HUES6 (cell line): Measurements from ENCODE around the gene FAM240A.

Experiments
- H3K27ac ChIP-seq: 2 replicates; pipeline ENCODE4 v1.7.0; 2013; ENCODE audit warnings: low read depth, mild to moderate bottlenecking, low read length, inconsistent platforms
- H3K27me3 ChIP-seq: 2 replicates; pipeline ENCODE4 v1.6.1; 2013; ENCODE audit warnings: low read length; ENCODE audit not compliant: control insufficient read depth, insufficient read depth
- H3K36me3 ChIP-seq: 2 replicates; pipeline ENCODE4 v1.6.1; 2013; ENCODE audit warnings: low read length; ENCODE audit not compliant: control insufficient read depth, insufficient read depth
- H3K4me1 ChIP-seq: 2 replicates; pipeline ENCODE4 v1.6.1; 2013; ENCODE audit warnings: low read length; ENCODE audit not compliant: control insufficient read depth, insufficient read depth
- H3K4me3 ChIP-seq: 2 replicates; pipeline ENCODE4 v1.5.1; 2013; ENCODE audit warnings: low read depth, low read length
- H3K9ac ChIP-seq: one replicate; pipeline ENCODE4 v1.6.1; 2013; ENCODE audit warnings: mild to moderate bottlenecking, low read length
- H3K9me3 ChIP-seq: 2 replicates; pipeline ENCODE4 v1.6.1; 2013; ENCODE audit warnings: low read depth, low read length; ENCODE audit not compliant: control insufficient read depth, insufficient read depth

The FAM240A gene

DNA sequence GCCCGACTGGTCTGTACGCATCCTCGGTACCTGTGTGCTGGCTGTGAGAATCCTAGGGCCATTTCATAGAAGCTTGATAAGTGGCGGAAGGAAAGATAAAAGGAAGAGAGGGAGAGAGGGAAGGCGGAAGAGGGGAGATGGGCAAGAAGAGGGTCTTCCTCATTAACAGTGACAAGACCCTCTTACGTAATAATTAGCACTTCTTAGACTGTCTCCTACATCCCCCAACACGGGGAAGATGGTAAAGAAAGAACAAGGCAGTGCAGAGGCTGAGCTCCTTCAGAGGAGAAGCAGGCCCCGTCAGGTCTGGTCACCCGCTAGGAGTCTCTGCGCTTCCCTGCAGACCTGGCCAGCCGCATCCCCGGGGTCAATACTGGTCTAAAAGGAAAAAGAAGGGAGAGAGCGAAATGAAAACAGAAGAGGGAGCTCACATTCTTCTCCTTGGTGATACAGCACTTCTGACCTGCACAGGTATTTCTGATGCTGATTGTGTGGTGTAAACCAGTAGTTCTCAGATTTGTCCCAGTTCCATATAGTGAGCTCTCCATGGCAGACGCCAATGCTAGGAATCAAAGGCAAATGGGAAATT is 19.0 kb upstream of the FAM240A start:
- Histone ChIP-seq H3K36me3 (no peaks in the 10 kb centered on the region), H3K9ac (no peak overlapping the region), H3K4me3 (no peak overlapping the region), H3K4me1 (peaks cover 11% of the 10 kb centered on the region), H3K27ac (no peak overlapping the region), H3K9me3 (peaks cover 23% of the 10 kb centered on the region; the same call in 1 of the 2 replicates), H3K27me3 (no peaks in the 10 kb centered on the region)

DNA sequence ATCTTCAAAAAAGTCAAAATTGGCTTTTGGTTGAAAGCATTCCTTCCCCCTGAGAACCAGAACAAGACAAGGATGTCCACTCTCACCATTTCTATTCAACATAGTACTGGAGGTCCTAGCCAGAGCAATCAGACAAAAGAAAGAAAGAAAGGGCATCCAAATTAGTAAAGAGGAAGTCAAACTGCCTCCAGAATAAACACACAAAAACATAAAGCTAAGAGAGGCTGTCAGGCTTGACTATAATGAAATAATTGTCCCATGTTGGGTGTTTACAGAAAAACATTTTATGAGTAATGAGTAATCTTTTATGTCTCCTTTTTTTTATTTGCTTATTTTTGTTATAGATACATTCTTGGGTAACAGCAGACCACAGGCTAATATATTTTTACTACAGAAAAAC is 18.3 kb upstream of the FAM240A start:
- Histone ChIP-seq H3K27ac (no peak overlapping the region), H3K4me1 (peaks cover 17% of the 10 kb centered on the region), H3K36me3 (no peaks in the 10 kb centered on the region), H3K4me3 (no peak overlapping the region), H3K9me3 (peaks cover 20% of the 10 kb centered on the region; the same call in 1 of the 2 replicates), H3K27me3 (no peaks in the 10 kb centered on the region), H3K9ac (no peak overlapping the region)

DNA sequence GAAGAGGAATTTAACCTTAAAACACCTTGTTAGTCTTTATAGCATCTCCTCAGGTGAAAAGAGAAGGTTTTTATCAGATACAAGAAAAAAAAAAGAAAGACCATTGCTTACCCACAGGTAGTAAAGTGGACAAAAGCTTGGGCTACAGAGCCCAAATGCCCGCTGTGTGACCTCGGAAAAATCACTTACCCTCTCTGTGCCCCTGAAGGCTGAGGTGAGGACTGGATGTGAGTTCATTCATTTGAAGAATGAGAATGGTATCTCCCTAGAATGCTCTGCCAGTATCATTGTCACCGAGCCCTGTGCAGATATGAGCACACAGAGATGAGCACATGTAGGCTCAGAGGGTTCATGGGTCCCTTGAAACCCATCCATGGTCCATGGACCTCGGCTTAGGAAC is 17.6 kb upstream of the FAM240A start:
- H3K27ac ChIP-seq = no peak overlapping the region
- no peaks in the 10 kb centered on the region for H3K36me3 ChIP-seq
- H3K4me1 ChIP-seq = peaks cover 25% of the 10 kb centered on the region
- no peak overlapping the region for H3K4me3 ChIP-seq
- peaks cover 20% of the 10 kb centered on the region; the same call in 1 of the 2 replicates for H3K9me3 ChIP-seq
- H3K27me3 ChIP-seq = no peaks in the 10 kb centered on the region
- no peak overlapping the region for H3K9ac ChIP-seq

DNA sequence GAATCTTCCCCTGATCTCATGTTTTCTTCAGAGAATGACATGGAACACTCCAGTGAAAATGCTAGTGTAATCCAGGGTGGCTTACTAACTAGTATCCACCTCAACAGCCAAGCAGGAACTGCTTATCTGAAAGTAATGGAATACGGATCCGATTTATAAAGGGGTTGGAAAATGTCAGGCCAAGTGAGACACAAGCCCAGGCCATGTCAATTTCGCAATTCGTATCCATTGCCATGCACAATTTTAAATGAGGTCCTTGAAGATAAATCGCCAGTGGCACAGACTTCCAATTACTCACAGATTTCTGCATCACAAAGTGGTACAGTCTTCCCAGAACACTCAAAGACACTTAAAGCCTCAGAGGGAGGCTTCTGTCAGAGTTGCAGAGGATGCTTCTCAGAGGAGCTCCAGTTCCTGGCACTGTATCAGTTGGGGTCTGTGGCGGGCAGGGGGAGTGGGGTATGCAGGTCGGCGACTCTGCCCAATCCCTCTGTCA is 16.5 kb upstream of the FAM240A start:
- Histone ChIP-seq H3K9ac (no peak overlapping the region), H3K4me3 (no peak overlapping the region), H3K36me3 (no peaks in the 10 kb centered on the region), H3K27ac (no peak overlapping the region), H3K9me3 (peaks cover 13% of the 10 kb centered on the region; the same call in 1 of the 2 replicates), H3K27me3 (no peaks in the 10 kb centered on the region), H3K4me1 (peaks cover 31% of the 10 kb centered on the region)

DNA sequence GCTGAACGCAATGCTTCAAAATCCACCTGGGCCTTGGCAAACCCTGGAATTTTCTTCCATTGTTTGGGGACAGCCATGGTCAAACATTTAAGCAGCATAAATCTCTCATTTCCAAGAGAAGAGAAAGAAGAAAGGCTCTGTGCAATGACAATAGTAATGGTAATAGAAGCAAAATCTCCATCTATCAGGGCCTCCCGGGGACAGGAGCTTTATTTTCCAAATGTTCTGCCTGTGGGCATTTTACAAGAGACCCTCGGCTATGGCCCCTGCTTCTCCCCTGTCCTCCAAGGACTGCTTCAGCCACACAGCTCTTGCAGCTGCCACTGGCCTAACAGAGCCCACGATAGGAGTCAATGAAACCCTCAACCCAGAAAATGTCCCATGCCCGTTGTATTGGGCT is 12.7 kb upstream of the FAM240A start:
- no peaks in the 10 kb centered on the region for H3K36me3 ChIP-seq
- peak overlapping the region; percentile 57 for H3K9ac ChIP-seq
- H3K9me3 ChIP-seq = no peaks in the 10 kb centered on the region
- H3K27ac ChIP-seq = peak overlapping the region; percentile 74
- peaks cover 45% of the 10 kb centered on the region for H3K4me1 ChIP-seq
- no peak overlapping the region for H3K4me3 ChIP-seq
- no peaks in the 10 kb centered on the region for H3K27me3 ChIP-seq

DNA sequence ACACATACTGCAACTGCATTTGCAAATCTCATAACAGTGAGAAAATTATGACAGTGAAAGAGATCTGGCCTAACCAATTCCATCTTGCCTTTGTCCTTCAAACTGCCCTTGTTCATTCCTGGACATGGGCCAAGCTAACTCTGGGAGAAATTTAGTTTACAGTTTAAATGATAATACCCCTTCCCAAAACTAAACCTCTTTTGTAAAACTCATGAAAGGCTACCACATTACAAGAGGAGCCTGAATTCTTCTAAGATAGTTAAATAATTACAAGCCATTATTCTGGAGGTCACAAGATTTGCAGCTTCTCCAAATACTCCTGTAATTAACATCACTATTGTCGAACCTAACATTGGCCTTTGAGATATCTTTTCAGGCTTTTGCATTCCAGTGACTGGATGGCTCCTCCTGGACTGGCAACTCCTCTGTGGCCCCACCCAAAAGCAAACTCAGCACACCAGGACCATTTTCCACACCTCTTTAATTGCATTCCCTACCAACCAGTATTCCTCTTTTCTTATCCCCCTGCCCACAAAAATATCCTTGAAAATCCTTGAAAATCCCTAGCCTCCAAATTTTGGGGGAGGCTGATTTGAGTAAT is 8.8 kb upstream of the FAM240A start:
- Histone ChIP-seq H3K4me3 (no peak overlapping the region), H3K27me3 (no peaks in the 10 kb centered on the region), H3K9me3 (no peaks in the 10 kb centered on the region), H3K4me1 (peaks cover 50% of the 10 kb centered on the region), H3K36me3 (no peaks in the 10 kb centered on the region), H3K27ac (no peak overlapping the region), H3K9ac (no peak overlapping the region)

DNA sequence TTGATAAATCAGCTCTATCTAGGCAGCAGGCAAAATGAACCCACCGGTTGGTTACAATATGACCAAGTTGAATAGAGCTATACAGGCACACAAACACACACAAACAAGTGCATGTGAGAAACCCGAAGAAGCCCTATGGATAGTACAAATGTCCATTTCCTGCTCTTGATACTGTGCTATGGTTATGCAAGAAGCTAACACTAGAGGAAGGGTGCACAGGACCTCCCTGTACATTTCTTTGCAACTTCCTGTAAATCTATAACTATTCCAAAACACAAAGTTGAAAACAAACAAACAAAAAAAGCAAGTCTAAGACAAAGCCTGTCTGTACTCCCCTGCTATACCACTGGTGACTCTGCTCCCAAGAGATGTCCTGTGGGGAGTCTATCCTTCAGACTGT is 8.2 kb upstream of the FAM240A start:
- H3K36me3 ChIP-seq = no peaks in the 10 kb centered on the region
- H3K27ac ChIP-seq = no peak overlapping the region
- no peaks in the 10 kb centered on the region for H3K9me3 ChIP-seq
- H3K27me3 ChIP-seq = no peaks in the 10 kb centered on the region
- no peak overlapping the region for H3K4me3 ChIP-seq
- peaks cover 48% of the 10 kb centered on the region for H3K4me1 ChIP-seq
- no peak overlapping the region for H3K9ac ChIP-seq

DNA sequence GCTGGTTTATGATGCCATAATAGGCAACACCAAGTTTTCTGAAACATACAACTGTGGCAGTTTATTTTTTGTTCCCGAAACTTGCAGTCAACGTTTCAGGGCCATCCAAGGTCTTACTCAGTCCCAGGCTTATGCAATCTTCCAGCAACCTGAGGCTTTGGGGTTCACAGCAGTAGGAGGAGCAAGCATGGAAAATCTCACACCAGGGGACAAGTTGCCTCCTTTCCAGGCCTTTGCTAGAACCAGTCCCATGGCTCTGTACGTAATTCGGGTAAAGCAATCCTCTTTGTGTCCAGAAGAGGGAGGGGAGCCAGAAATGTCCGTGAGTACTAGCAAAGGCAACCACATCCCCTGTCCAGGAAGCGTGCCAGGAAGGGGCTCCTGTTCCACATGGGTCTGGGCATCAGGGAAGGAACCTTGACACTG is 4.7 kb upstream of the FAM240A start:
- no peaks in the 10 kb centered on the region for H3K36me3 ChIP-seq
- H3K4me1 ChIP-seq = peaks cover 49% of the 10 kb centered on the region
- H3K9ac ChIP-seq = no peak overlapping the region
- no peaks in the 10 kb centered on the region for H3K27me3 ChIP-seq
- H3K9me3 ChIP-seq = no peaks in the 10 kb centered on the region
- no peak overlapping the region for H3K4me3 ChIP-seq
- no peak overlapping the region for H3K27ac ChIP-seq

DNA sequence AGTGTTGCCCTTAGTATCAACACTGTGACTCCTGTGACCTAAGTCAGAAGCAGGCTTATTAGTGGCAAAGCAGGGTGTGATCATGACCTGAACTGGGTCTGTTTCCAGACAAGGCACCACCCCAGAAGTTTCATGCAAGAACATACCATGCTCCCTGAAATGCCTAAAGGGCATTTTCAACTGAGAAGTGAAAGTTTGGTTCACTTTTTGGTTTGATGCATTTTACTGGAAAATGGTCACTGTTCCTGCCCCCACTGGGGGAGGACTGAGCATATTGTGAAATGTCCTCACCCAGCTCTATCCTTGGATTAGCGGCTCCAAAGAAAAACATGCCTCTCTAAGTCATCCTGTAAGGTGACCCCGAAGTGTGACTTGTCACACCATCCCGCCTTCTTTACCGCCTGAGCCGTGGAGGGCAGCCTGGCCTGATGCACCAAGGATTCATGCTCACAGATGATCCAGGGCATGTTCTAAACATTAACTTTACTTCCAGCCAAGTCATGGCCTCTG is 3.1 kb upstream of the FAM240A start:
- no peak overlapping the region for H3K27ac ChIP-seq
- no peak overlapping the region for H3K4me3 ChIP-seq
- H3K4me1 ChIP-seq = peaks cover 40% of the 10 kb centered on the region

DNA sequence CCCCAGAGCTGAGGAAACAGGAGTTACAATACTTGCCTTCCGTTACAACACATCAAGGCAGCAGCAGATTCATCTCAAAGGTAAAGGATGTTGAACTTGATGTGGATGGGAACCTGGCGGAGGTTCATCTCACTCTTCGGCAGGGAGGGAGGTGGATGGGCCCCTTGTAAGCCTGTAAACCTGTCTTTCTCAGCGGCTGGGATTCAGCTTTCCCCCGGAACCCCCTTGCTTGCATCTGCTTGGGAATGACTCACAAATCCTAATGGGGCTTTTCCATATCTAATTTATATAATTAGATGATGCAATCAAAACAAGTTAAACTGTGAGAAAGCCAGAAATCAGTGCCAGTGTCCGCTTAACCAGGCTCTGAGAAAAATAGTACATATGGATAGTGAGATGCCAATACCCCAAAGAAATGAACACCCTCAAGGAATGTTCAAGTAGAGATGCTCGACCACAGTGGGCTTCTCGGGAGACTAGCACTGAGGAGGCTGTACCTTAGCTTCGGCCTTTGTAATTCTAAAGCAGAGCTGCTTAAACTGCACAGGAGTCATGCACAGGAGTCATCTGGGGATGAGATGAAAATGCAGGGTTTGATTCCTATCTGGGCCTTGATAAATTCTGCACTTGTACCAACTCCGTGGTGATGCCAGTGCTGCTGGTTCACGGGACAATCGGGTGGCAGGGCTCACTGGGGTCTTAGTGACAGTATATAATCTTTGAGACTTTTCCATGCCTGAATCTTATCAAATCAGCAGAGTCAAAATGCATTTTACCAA is 2.2 kb upstream of the FAM240A start:
- Histone ChIP-seq H3K9me3 (no peaks in the 10 kb centered on the region), H3K27me3 (no peaks in the 10 kb centered on the region), H3K4me3 (no peak overlapping the region), H3K4me1 (peaks cover 31% of the 10 kb centered on the region), H3K9ac (no peak overlapping the region), H3K36me3 (no peaks in the 10 kb centered on the region), H3K27ac (no peak overlapping the region)

More for the DNA sequence above, 3.1 kb upstream of the FAM240A start:
- Histone ChIP-seq H3K9me3 (no peaks in the 10 kb centered on the region), H3K36me3 (no peaks in the 10 kb centered on the region), H3K9ac (no peak overlapping the region), H3K27me3 (no peaks in the 10 kb centered on the region)
